Activated naive CD8-positive, alpha-beta T cell treated with anti-CD3 and anti-CD28 coated beads, Interleukin-2, amount 10 ng/mL, durations not matched to agents 7 days and 5 days (primary cell): ENCODE measurements around the gene HHAT. TPM values are rescaled to one million over a fixed set of nuclear protein-coding genes. Genes with fewer than 3 reads are reported as not detected.

Experiments
- ATAC-seq: fragments of 150-1000 bp; cut with Tn5 transposase; one replicate; pipeline ENCODE4 v1.10.0; 2021; ENCODE audit warnings: low read depth, moderate library complexity
- POLR2A ChIA-PET: fragments of 350-600 bp; sonication (Branson Sonifier 250); formaldehyde crosslinking; loops from one replicate; lab custom pipeline; 2021; ENCODE audit warnings: antibody characterized with exemption; lab: Charles Lee
- DNase-seq: peaks from one replicate; pipeline ENCODE4 v3.0.0; 2021
- H3K27ac Mint-ChIP-seq: one replicate; pipeline ENCODE4 v1.8.0; 2022; ENCODE audit warnings: mild to moderate bottlenecking, mixed read lengths
- H3K27me3 Mint-ChIP-seq: one replicate; pipeline ENCODE4 v1.8.0; 2022; ENCODE audit warnings: mild to moderate bottlenecking, moderate library complexity, mixed read lengths
- H3K36me3 Mint-ChIP-seq: one replicate; pipeline ENCODE4 v1.8.0; 2021; ENCODE audit warnings: mild to moderate bottlenecking, mixed read lengths
- H3K4me1 Mint-ChIP-seq: one replicate; pipeline ENCODE4 v1.8.0; 2021; ENCODE audit warnings: mixed read lengths
- H3K4me3 Mint-ChIP-seq: one replicate; pipeline ENCODE4 v1.8.0; 2022; ENCODE audit warnings: mild to moderate bottlenecking, moderate library complexity, mixed read lengths
- H3K9me3 Mint-ChIP-seq: one replicate; pipeline ENCODE4 v1.8.0; 2021; ENCODE audit warnings: mixed read lengths
- total RNA-seq, 2 experiments: library from RNA; stranded (reverse); gene quantifications; one replicate each; pipeline ENCODE4 v1.2.3, GENCODE V29; 2021

Gene HHAT
- total RNA-seq, 2 experiments from 2014 or later, result 3.3 to 3.8 TPM

- ATAC-seq (no peak), DNase-seq (no peak)
- H3K36me3 Mint-ChIP-seq, result no peaks in the 10 kb centered on the region
- H3K27me3 Mint-ChIP-seq, result no peaks in the 10 kb centered on the region
- no peak overlapping the region for H3K4me3 Mint-ChIP-seq
- H3K27ac Mint-ChIP-seq, result no peak overlapping the region
- POLR2A ChIA-PET, result no interaction called here
- peaks cover 3% of the 10 kb centered on the region for H3K4me1 Mint-ChIP-seq
- no peaks in the 10 kb centered on the region for H3K9me3 Mint-ChIP-seq
Measured at GRCh38 chr1:210711825-210712612, 383.3 kb downstream of the HHAT start.

DNA sequence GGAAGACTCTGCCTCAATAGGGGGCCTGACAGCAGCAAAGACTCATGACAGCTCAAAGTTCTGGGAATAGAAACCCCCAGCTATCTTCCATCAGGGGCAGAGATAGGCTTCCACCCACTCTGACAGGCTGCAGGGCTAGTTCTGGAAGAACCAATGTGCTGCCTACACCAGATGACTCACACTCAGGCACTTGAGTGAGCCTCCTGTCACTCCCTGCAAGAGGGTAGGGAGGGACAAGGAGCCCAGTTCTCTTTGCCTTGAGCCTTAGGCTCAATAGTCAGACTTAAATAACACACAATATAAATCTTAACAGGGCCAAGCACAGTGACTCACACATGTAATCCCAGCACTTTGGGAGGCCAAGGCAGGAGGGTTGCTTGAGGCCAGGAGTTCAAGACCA is 386.4 kb downstream of the HHAT start:
- no peaks in the 10 kb centered on the region for H3K4me1 Mint-ChIP-seq
- no peak overlapping the region for H3K4me3 Mint-ChIP-seq
- POLR2A ChIA-PET, result no interaction called here
- DNase-seq (no peak), ATAC-seq (no peak)
- no peaks in the 10 kb centered on the region for H3K27me3 Mint-ChIP-seq
- H3K9me3 Mint-ChIP-seq, result no peaks in the 10 kb centered on the region
- no peak overlapping the region for H3K27ac Mint-ChIP-seq
- H3K36me3 Mint-ChIP-seq, result no peaks in the 10 kb centered on the region

DNA sequence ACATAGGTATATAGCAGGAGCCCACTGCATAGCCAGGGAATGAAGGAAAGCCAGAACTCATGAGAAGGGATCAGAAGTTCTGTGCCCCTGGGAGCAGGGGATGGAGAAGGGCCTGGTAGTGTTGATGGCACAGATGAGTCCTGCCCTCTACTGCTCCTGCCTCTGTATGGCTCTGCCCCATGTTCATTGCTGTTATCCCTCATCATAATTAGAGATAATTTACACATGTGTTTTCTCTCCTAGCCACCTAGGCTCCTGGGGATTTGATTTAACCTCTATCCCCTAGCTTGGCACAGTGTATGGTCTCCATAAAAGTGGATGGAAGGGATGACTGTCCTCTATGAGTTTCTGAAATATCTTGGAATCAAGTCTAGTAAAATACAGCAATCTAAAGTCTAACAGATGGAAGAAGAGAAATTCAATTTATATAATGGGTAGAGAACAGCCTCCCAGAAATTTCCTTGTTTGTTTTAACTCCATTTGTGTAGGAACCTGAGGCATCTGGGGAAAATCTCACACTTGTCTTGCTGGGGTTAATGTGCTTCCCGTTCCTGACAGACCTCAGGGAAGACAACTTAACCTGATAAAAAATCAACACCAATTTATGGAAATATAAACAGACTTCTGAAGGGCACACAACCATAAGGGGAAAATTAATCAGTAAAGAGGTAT is 393.8 kb downstream of the HHAT start:
- POLR2A ChIA-PET, result no interaction called here
- H3K27me3 Mint-ChIP-seq, result peaks cover 11% of the 10 kb centered on the region
- H3K4me1 Mint-ChIP-seq, result no peaks in the 10 kb centered on the region
- ATAC-seq (no peak), DNase-seq (no peak)
- H3K36me3 Mint-ChIP-seq, result no peaks in the 10 kb centered on the region
- no peak overlapping the region for H3K27ac Mint-ChIP-seq
- H3K9me3 Mint-ChIP-seq, result no peaks in the 10 kb centered on the region
- no peak overlapping the region for H3K4me3 Mint-ChIP-seq

DNA sequence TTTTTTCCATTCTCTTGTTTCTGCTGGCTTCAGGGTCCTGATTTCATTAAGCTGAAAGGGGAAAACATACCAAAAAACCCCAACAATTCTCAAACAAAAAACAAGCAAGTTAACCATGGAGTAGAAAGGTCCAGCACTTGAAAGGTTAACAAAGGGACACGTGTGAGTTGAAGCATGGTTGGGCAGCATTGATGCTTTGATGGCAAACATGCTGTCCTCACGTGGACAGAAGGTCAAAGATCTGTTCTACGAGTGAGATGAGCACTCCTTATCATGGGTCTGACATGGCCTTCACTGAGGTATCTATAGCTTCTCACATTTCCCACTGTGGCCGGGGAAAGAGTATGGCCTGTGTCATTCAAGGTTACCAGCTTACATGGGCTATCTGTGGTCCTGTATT is 394.9 kb downstream of the HHAT start:
- peaks cover 11% of the 10 kb centered on the region for H3K27me3 Mint-ChIP-seq
- H3K36me3 Mint-ChIP-seq, result no peaks in the 10 kb centered on the region
- POLR2A ChIA-PET, result no interaction called here
- no peak for DNase-seq
- no peaks in the 10 kb centered on the region for H3K4me1 Mint-ChIP-seq
- no peak overlapping the region for H3K27ac Mint-ChIP-seq
- no peak overlapping the region for H3K4me3 Mint-ChIP-seq
- no peak for ATAC-seq
- H3K9me3 Mint-ChIP-seq, result no peaks in the 10 kb centered on the region

- Mint-ChIP-seq H3K27ac (no peak overlapping the region), H3K27me3 (peaks cover 11% of the 10 kb centered on the region), H3K36me3 (no peaks in the 10 kb centered on the region), H3K4me1 (no peaks in the 10 kb centered on the region), H3K9me3 (no peaks in the 10 kb centered on the region), H3K4me3 (no peak overlapping the region)
- ATAC-seq (no peak), DNase-seq (no peak)
- POLR2A ChIA-PET, result no interaction called here
Measured at GRCh38 chr1:210724768-210725167, 396.1 kb downstream of the HHAT start.

Other genes with a start within 250 kb of the HHAT start
- not detected for gene SERTAD4, start 96.1 kb upstream of the HHAT start, total RNA-seq